SK-N-MC (cell line): ENCODE measurements around the gene SP4.

ENCODE experiments used
- DNase-seq: peaks from one replicate; pipeline ENCODE4 v3.0.0-alpha.2; 2011; ENCODE audit warnings: low read depth, low spot score
- H3K27ac ChIP-seq: fragments of 200-600 bp; sonication (generic); 2 replicates; pipeline ENCODE4 v1.5.1; 2016; ENCODE audit warnings: mixed run types
- H3K36me3 ChIP-seq: fragments of 200-600 bp; sonication (generic); 2 replicates; pipeline ENCODE4 v1.6.1; 2017; ENCODE audit warnings: antibody characterized with exemption, low read length, mixed read lengths; ENCODE audit not compliant: insufficient read depth
- H3K4me3 ChIP-seq: fragments of 200-600 bp; sonication (generic); 2 replicates; pipeline ENCODE4 v1.5.1; 2016
- H3K9ac ChIP-seq: fragments of 200-600 bp; sonication (generic); 2 replicates; pipeline ENCODE4 v1.8.0; 2017; ENCODE audit warnings: mixed run types, mixed read lengths; ENCODE audit not compliant: insufficient read length
- H3K9me3 ChIP-seq: fragments of 200-600 bp; sonication (generic); 2 replicates; pipeline ENCODE4 v1.6.1; 2017; ENCODE audit warnings: low read depth, mild to moderate bottlenecking, antibody characterized with exemption, low read length, moderate library complexity, mixed read lengths
- EZH2 ChIP-seq: fragments of 200-600 bp; sonication (generic); IDR thresholded peaks from one replicate; pipeline ENCODE4 v1.6.1; 2017; ENCODE audit warnings: antibody characterized with exemption
- FOXP2 ChIP-seq: optimal IDR thresholded peaks from 2 replicates; pipeline ENCODE3; 2011; ENCODE audit warnings: mild to moderate bottlenecking, moderate library complexity; ENCODE audit not compliant: insufficient read depth; ENCODE audit errors: extremely low read length, control extremely low read depth
- POLR2AphosphoS5 ChIP-seq: IDR thresholded peaks from 2 replicates; pipeline ENCODE4 v1.6.1; 2012; ENCODE audit warnings: mild to moderate bottlenecking, low read depth, low read length, borderline replicate concordance

Gene SP4

DNA sequence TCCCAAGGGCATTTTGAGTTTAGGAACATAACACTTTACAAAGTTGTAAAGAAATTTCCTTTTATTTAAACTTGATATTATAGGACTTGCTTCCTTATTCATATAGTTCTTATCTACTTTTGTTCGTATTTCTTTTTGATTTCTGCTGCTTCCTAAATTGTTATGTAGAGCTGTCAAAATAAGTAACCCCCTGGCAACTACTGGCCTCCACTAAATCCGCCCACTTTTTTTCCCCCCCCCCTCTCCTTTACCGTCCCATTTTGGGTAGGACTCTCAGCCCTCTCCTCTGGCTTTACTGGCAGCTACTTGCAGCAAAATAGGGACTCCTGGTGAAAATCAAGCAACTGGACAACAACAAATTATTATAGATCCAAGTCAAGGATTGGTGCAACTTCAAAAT, 1.1 kb downstream of the SP4 start:
- DNase-seq, result no peak
- peak overlapping the region; percentile 69 for H3K9ac ChIP-seq
- peak overlapping the region; percentile 97 for H3K4me3 ChIP-seq
- 0 out of 2 replicates have a peak, but pooled peaks cover 4% of the 10 kb centered on the region for H3K36me3 ChIP-seq
- H3K27ac ChIP-seq, result peak overlapping the region; percentile 89
- no peaks in the 10 kb centered on the region for H3K9me3 ChIP-seq
- TF ChIP-seq FOXP2 (no peak), POLR2AphosphoS5 (no peak), EZH2 (no peak)

DNA sequence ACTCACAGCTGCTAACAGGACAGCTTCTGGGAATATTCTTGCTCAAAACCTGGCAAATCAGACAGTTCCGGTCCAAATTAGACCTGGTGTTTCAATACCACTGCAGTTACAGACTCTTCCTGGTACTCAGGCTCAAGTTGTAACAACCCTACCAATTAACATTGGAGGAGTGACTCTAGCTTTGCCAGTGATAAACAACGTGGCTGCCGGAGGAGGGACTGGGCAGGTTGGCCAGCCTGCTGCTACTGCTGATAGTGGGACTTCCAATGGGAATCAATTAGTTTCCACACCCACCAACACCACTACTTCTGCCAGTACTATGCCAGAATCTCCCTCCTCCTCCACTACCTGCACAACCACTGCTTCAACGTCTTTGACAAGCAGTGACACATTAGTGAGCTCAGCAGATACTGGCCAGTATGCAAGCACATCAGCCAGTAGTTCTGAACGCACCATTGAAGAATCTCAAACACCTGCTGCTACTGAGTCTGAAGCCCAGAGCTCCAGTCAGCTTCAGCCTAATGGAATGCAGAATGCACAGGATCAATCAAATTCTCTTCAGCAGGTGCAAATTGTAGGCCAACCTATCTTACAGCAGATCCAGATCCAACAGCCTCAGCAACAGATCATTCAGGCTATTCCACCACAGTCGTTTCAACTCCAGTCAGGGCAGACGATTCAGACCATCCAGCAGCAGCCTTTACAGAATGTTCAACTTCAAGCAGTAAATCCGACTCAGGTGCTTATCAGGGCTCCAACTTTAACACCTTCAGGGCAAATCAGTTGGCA, 2.1 kb downstream of the SP4 start:
- Histone ChIP-seq H3K9me3 (no peaks in the 10 kb centered on the region), H3K9ac (no peak overlapping the region), H3K36me3 (0 out of 2 replicates have a peak, but pooled peaks cover 4% of the 10 kb centered on the region), H3K27ac (no peak overlapping the region), H3K4me3 (no peak overlapping the region)
- no peak for DNase-seq
- no peak for TF ChIP-seq FOXP2
- no peak for TF ChIP-seq POLR2AphosphoS5
- TF ChIP-seq EZH2, result no peak

- TF ChIP-seq EZH2, result no peak
- TF ChIP-seq FOXP2, result no peak
- TF ChIP-seq POLR2AphosphoS5, result no peak
- Histone ChIP-seq H3K9me3 (no peaks in the 10 kb centered on the region), H3K4me3 (peak overlapping the region; percentile 61; the same call in 1 of the 2 replicates), H3K36me3 (0 out of 2 replicates have a peak, but pooled peaks cover 4% of the 10 kb centered on the region), H3K27ac (no peak overlapping the region), H3K9ac (no peak overlapping the region)
- DNase-seq, result no peak
These were observed 2.7 kb downstream of the SP4 start for GRCh38 chr7:21430575-21430954.

DNA sequence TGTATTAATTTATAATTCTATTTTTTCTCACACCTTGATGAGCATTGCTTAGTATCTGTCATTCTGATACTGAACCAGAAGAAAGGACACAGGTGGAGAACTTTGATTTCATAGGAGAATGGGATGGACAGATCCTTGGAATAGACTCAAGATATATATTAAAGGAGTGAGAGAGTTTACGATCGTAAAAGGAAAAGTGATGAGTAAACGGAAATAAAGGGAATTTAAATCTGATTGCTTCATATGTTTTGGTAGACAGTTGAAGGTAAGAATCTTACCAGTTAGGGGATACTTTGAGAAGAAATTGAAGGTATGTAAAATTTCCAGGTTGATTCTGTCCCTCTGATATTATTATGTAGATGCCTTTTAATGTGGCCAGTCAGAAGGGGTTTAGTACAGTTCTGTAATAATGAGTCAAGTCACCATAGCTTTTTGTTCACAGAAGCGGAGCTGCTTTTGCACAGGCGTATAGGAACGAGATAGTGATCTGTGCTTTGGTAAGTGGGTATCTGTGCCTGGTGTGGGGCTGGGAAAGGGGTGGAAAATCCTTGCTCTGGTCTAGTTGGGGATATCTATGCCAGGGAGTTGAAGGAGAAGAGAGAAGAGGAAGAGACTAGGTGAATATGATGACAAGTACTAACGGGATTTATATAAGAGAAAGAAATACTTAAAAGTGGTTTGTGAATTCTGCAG, 15.4 kb downstream of the SP4 start:
- H3K9me3 ChIP-seq, result no peaks in the 10 kb centered on the region
- no peak overlapping the region for H3K9ac ChIP-seq
- TF ChIP-seq POLR2AphosphoS5, result no peak
- no peak overlapping the region for H3K27ac ChIP-seq
- H3K36me3 ChIP-seq, result no peaks in the 10 kb centered on the region
- no peak for DNase-seq
- H3K4me3 ChIP-seq, result no peak overlapping the region

GRCh38 chr7:21448974-21449373, 21.1 kb downstream of the SP4 start:
- Histone ChIP-seq H3K9me3 (no peaks in the 10 kb centered on the region), H3K36me3 (no peaks in the 10 kb centered on the region), H3K27ac (no peak overlapping the region), H3K4me3 (no peak overlapping the region), H3K9ac (no peak overlapping the region)
- no peak for DNase-seq
- TF ChIP-seq POLR2AphosphoS5, result no peak
- no peak for TF ChIP-seq EZH2
- TF ChIP-seq FOXP2, result no peak

- H3K36me3 ChIP-seq, result no peaks in the 10 kb centered on the region
- TF ChIP-seq FOXP2 (no peak), EZH2 (no peak), POLR2AphosphoS5 (no peak)
- no peak overlapping the region for H3K27ac ChIP-seq
- H3K9ac ChIP-seq, result no peak overlapping the region
- no peak for DNase-seq
- no peak overlapping the region for H3K4me3 ChIP-seq
- no peaks in the 10 kb centered on the region for H3K9me3 ChIP-seq
These were observed 22.2 kb downstream of the SP4 start for GRCh38 chr7:21450076-21450475.

DNA sequence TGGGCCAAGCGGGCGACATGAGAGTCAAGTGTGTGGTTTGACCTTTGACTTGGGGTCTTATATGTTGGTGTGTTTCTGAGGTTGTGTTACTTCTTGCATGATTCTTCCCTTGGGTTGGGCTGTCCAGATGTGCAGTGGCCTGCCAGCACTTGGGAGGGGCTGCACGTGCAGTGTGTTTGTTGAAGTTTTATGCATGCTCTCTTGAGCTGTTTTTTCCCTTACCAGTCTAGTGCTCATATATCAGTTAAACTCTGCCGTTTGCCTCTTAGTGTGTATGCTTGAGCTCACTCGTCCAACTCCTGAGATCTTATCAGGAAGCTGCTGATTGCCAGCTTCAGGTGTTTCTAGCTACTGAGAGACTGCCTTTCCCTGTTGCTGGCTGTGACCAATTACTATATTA, 23.1 kb downstream of the SP4 start:
- no peaks in the 10 kb centered on the region for H3K9me3 ChIP-seq
- no peaks in the 10 kb centered on the region; the same call in 1 of the 2 replicates for H3K36me3 ChIP-seq
- no peak for TF ChIP-seq EZH2
- no peak for TF ChIP-seq FOXP2
- no peak for TF ChIP-seq POLR2AphosphoS5
- no peak for DNase-seq
- no peak overlapping the region for H3K27ac ChIP-seq
- H3K9ac ChIP-seq, result no peak overlapping the region
- no peak overlapping the region for H3K4me3 ChIP-seq

GRCh38 chr7:21454182-21454581, 26.3 kb downstream of the SP4 start:
- Histone ChIP-seq H3K4me3 (no peak overlapping the region), H3K9me3 (no peaks in the 10 kb centered on the region), H3K9ac (no peak overlapping the region), H3K27ac (no peak overlapping the region), H3K36me3 (no peaks in the 10 kb centered on the region; the same call in 1 of the 2 replicates)
- DNase-seq, result no peak
- TF ChIP-seq POLR2AphosphoS5, result no peak
- TF ChIP-seq EZH2, result no peak
- no peak for TF ChIP-seq FOXP2

DNA sequence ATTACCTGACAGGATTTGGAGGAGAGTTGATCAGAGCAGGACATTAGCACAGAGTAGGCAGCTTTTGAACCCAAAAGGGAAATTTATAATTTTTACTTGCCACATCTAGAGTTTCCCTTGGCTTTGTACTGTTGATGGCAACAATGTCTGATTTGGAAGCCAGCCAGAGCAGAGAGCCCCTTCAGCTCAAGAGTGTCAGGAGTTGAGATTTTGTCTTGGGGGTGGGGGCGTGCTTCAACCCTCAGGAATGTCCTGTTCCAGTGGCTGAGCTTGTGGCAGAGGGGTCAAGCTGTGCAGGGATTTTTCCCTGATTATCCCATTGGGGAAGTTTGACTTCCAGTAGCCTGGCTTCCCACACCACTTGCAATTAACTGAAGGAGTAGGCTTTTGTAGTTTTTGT, 27.0 kb downstream of the SP4 start:
- H3K4me3 ChIP-seq, result no peak overlapping the region
- TF ChIP-seq EZH2 (no peak), FOXP2 (no peak), POLR2AphosphoS5 (no peak)
- no peak for DNase-seq
- no peaks in the 10 kb centered on the region; the same call in 1 of the 2 replicates for H3K36me3 ChIP-seq
- H3K9ac ChIP-seq, result no peak overlapping the region
- no peak overlapping the region for H3K27ac ChIP-seq
- H3K9me3 ChIP-seq, result no peaks in the 10 kb centered on the region
